HEK293 (cell line): Measurements from ENCODE around the gene C19orf53.

Experiments used
- KLF1 ChIP-seq: fragments of 450-650 bp; formaldehyde crosslinking; IDR thresholded peaks from 2 replicates; pipeline ENCODE4 v1.5.1; 2016; ENCODE audit warnings: missing biosample characterization, missing genetic modification characterization
- KLF8 ChIP-seq: fragments of 450-650 bp; formaldehyde crosslinking; IDR thresholded peaks from 2 replicates; pipeline ENCODE4 v1.5.1; 2016; ENCODE audit warnings: missing biosample characterization, missing genetic modification characterization
- MYNN ChIP-seq: fragments of 450-650 bp; formaldehyde crosslinking; IDR thresholded peaks from 2 replicates; pipeline ENCODE4 v1.5.1; 2016; ENCODE audit warnings: missing biosample characterization, missing genetic modification characterization, borderline replicate concordance
- OVOL3 ChIP-seq: fragments of 450-650 bp; formaldehyde crosslinking; IDR thresholded peaks from 2 replicates; pipeline ENCODE4 v1.5.1; 2016; ENCODE audit warnings: missing biosample characterization, missing genetic modification characterization
- SP7 ChIP-seq: fragments of 450-650 bp; formaldehyde crosslinking; IDR thresholded peaks from 2 replicates; pipeline ENCODE4 v1.5.1; 2016; ENCODE audit warnings: missing biosample characterization, missing genetic modification characterization
- ZNF184 ChIP-seq: fragments of 450-650 bp; IDR thresholded peaks from 2 replicates; pipeline ENCODE4 v1.5.1; 2018; ENCODE audit warnings: missing biosample characterization, mild to moderate bottlenecking, missing genetic modification characterization
- ZNF19 ChIP-seq: fragments of 450-650 bp; formaldehyde crosslinking; IDR thresholded peaks from 2 replicates; pipeline ENCODE4; 2016; ENCODE audit warnings: missing biosample characterization, missing genetic modification characterization, low read depth
- ZNF274 ChIP-seq, 2 experiments: fragments of 200-500 bp in 1 of 2; fragments of 450-650 bp in 1 of 2; sonication (Bioruptor generic) in 1 of 2; formaldehyde crosslinking in 1 of 2; IDR thresholded peaks; 2 replicates each; pipeline versions ENCODE4 v1.5.1 to v1.6.1; 2014 to 2016; ENCODE audit warnings: borderline replicate concordance in 1 of 2, inconsistent platforms in 1 of 2, low read length in 1 of 2, missing biosample characterization in 1 of 2, missing genetic modification characterization in 1 of 2
- ZNF324 ChIP-seq: fragments of 450-650 bp; formaldehyde crosslinking; IDR thresholded peaks from 2 replicates; pipeline ENCODE4 v1.5.1; 2016; ENCODE audit warnings: missing biosample characterization, missing genetic modification characterization
- ZNF426 ChIP-seq: fragments of 450-650 bp; formaldehyde crosslinking; IDR thresholded peaks from 2 replicates; pipeline ENCODE4 v1.5.1; 2017; ENCODE audit warnings: missing biosample characterization, missing genetic modification characterization, mild to moderate bottlenecking, inconsistent platforms, moderate library complexity
- ZNF521 ChIP-seq: fragments of 450-650 bp; formaldehyde crosslinking; IDR thresholded peaks from 2 replicates; pipeline ENCODE4 v1.5.1; 2017; ENCODE audit warnings: missing biosample characterization, mild to moderate bottlenecking, missing genetic modification characterization
- ZNF544 ChIP-seq: fragments of 450-650 bp; formaldehyde crosslinking; IDR thresholded peaks from 2 replicates; pipeline ENCODE4 v1.5.0; 2017; ENCODE audit warnings: missing biosample characterization, missing genetic modification characterization
- ZNF610 ChIP-seq: fragments of 450-650 bp; formaldehyde crosslinking; IDR thresholded peaks from 2 replicates; pipeline ENCODE4 v1.5.1; 2016; ENCODE audit warnings: missing biosample characterization, missing genetic modification characterization, borderline replicate concordance
- ZNF621 ChIP-seq: fragments of 450-650 bp; formaldehyde crosslinking; IDR thresholded peaks from 2 replicates; pipeline ENCODE4 v1.5.1; 2017; ENCODE audit warnings: missing biosample characterization, missing genetic modification characterization
- ZNF830 ChIP-seq: fragments of 450-650 bp; IDR thresholded peaks from 2 replicates; pipeline ENCODE4 v1.5.0; 2018; ENCODE audit warnings: missing biosample characterization, missing genetic modification characterization, low read depth, mild to moderate bottlenecking, moderate library complexity
- ZSCAN16 ChIP-seq: fragments of 450-650 bp; formaldehyde crosslinking; IDR thresholded peaks from 2 replicates; pipeline ENCODE4 v1.5.1; 2016; ENCODE audit warnings: missing biosample characterization, missing genetic modification characterization
- ZSCAN23 ChIP-seq: fragments of 450-650 bp; formaldehyde crosslinking; IDR thresholded peaks from 2 replicates; pipeline ENCODE4 v1.5.1; 2016; ENCODE audit warnings: missing biosample characterization, missing genetic modification characterization
- TF ChIP-seq, protein P1 (sequence below): fragments of 450-650 bp; formaldehyde crosslinking; IDR thresholded peaks from 2 replicates; pipeline ENCODE4 v1.5.1; 2016; ENCODE audit warnings: missing biosample characterization, missing genetic modification characterization
- TF ChIP-seq, protein P2 (sequence below): fragments of 450-650 bp; formaldehyde crosslinking; IDR thresholded peaks from 2 replicates; pipeline ENCODE4 v1.5.1; 2016; ENCODE audit warnings: missing biosample characterization, missing genetic modification characterization
- TF ChIP-seq, protein P3 (sequence below): fragments of 450-650 bp; formaldehyde crosslinking; IDR thresholded peaks from 2 replicates; pipeline ENCODE4 v1.5.1; 2016; ENCODE audit warnings: missing biosample characterization, missing genetic modification characterization
- TF ChIP-seq, protein P4 (sequence below): fragments of 450-650 bp; formaldehyde crosslinking; IDR thresholded peaks from 2 replicates; pipeline ENCODE4 v1.5.1; 2016; ENCODE audit warnings: missing biosample characterization, missing genetic modification characterization, low read depth
- TF ChIP-seq, protein P5 (sequence below): fragments of 450-650 bp; formaldehyde crosslinking; IDR thresholded peaks from 2 replicates; pipeline ENCODE4 v1.5.1; 2016; ENCODE audit warnings: missing biosample characterization, missing genetic modification characterization
- TF ChIP-seq, protein P6 (sequence below): fragments of 450-650 bp; formaldehyde crosslinking; IDR thresholded peaks from 2 replicates; pipeline ENCODE4 v1.5.1; 2016; ENCODE audit warnings: missing biosample characterization, missing genetic modification characterization
- TF ChIP-seq, protein P7 (sequence below): fragments of 450-650 bp; formaldehyde crosslinking; IDR thresholded peaks from 2 replicates; pipeline ENCODE4 v1.5.1; 2016; ENCODE audit warnings: missing biosample characterization, missing genetic modification characterization, borderline replicate concordance

C19orf53 gene

DNA sequence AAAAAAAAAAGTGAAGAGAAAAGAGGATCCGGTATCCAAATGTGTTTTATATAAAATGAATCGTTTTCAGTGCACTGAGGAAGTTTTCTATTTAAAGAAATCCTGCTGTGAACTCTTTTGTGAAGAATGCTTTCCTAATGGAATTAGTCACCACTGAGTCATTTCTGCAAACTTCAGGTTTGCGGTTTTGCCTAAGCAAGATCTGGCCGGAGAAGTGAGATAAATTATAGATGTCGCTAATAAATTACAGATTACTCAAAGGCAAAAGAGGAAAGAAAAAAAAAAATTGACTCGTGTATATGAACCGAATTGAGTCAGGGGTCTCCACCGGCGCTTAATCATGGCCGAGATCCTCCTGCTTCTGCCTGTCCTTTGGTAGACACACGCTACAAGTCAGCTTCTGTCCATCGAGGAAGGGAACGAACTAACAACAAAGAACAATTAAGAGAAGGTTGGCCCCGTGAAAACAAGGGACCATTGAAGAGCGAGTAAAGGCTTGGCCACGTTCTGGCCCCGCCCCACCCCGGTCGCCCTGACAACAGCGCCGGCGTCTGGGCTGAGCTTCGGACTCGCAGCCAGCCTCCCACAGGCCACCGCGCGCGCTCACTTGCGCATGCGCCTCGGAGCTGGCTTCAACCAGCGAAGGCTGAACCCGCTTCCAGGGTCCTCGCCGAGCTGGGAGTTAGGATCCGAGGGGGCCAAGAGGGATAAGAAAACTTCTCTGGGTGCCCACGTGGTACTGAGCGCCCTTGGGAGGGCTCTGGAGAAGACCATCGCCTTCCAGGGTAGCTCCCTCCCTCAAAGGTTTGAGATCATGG is 42.9 kb upstream of the C19orf53 start (continued):
- TF ChIP-seq KLF1 (tag by site-specific recombination) (no peak), ZSCAN23 (tag by site-specific recombination) (no peak), ZNF324 (peak; percentile 79), ZNF426 (tag by site-specific recombination) (no peak), ZNF610 (no peak), ZNF544 (tag by site-specific recombination) (no peak), ZNF274 (IDR thresholded peaks at IDR 0.05; ENCODE audit: low read length) (no peak), ZNF274 (tag by site-specific recombination; IDR thresholded peaks at IDR 0.05; ENCODE audit: borderline replicate concordance) (no peak), ZNF19 (tag by site-specific recombination) (no peak), ZNF521 (tag by site-specific recombination) (no peak), ZNF184 (tag by site-specific recombination) (peak; percentile 78), SP7 (tag by site-specific recombination) (peak; percentile 95), ZNF830 (tag by site-specific recombination) (no peak), ZNF621 (tag by site-specific recombination) (no peak), ZSCAN16 (tag by site-specific recombination) (no peak), OVOL3 (peak; percentile 15; the same call in 1 of the 2 replicates), MYNN (tag by site-specific recombination) (no peak), KLF8 (tag by site-specific recombination) (peak; percentile 69; the same call in 1 of the 2 replicates)
- TF ChIP-seq, protein P1, sequence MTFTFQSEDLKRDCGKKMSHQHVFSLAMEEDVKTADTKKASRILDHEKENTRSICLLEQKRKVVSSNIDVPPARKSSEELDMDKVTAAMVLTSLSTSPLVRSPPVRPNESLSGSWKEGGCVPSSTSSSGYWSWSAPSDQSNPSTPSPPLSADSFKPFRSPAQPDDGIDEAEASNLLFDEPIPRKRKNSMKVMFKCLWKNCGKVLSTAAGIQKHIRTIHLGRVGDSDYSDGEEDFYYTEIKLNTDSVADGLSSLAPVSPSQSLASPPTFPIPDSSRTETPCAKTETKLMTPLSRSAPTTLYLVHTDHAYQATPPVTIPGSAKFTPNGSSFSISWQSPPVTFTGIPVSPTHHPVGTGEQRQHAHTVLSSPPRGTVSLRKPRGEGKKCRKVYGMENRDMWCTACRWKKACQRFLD (tag by site-specific recombination), result no peak
- TF ChIP-seq, protein P2, sequence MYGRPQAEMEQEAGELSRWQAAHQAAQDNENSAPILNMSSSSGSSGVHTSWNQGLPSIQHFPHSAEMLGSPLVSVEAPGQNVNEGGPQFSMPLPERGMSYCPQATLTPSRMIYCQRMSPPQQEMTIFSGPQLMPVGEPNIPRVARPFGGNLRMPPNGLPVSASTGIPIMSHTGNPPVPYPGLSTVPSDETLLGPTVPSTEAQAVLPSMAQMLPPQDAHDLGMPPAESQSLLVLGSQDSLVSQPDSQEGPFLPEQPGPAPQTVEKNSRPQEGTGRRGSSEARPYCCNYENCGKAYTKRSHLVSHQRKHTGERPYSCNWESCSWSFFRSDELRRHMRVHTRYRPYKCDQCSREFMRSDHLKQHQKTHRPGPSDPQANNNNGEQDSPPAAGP (tag by site-specific recombination), result peak; percentile 76
- TF ChIP-seq, protein P3, sequence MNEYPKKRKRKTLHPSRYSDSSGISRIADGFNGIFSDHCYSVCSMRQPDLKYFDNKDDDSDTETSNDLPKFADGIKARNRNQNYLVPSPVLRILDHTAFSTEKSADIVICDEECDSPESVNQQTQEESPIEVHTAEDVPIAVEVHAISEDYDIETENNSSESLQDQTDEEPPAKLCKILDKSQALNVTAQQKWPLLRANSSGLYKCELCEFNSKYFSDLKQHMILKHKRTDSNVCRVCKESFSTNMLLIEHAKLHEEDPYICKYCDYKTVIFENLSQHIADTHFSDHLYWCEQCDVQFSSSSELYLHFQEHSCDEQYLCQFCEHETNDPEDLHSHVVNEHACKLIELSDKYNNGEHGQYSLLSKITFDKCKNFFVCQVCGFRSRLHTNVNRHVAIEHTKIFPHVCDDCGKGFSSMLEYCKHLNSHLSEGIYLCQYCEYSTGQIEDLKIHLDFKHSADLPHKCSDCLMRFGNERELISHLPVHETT (tag by site-specific recombination), result peak; percentile 88
- TF ChIP-seq, protein P4, sequence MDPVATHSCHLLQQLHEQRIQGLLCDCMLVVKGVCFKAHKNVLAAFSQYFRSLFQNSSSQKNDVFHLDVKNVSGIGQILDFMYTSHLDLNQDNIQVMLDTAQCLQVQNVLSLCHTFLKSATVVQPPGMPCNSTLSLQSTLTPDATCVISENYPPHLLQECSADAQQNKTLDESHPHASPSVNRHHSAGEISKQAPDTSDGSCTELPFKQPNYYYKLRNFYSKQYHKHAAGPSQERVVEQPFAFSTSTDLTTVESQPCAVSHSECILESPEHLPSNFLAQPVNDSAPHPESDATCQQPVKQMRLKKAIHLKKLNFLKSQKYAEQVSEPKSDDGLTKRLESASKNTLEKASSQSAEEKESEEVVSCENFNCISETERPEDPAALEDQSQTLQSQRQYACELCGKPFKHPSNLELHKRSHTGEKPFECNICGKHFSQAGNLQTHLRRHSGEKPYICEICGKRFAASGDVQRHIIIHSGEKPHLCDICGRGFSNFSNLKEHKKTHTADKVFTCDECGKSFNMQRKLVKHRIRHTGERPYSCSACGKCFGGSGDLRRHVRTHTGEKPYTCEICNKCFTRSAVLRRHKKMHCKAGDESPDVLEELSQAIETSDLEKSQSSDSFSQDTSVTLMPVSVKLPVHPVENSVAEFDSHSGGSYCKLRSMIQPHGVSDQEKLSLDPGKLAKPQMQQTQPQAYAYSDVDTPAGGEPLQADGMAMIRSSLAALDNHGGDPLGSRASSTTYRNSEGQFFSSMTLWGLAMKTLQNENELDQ (tag by site-specific recombination), result no peak
- TF ChIP-seq, protein P5, sequence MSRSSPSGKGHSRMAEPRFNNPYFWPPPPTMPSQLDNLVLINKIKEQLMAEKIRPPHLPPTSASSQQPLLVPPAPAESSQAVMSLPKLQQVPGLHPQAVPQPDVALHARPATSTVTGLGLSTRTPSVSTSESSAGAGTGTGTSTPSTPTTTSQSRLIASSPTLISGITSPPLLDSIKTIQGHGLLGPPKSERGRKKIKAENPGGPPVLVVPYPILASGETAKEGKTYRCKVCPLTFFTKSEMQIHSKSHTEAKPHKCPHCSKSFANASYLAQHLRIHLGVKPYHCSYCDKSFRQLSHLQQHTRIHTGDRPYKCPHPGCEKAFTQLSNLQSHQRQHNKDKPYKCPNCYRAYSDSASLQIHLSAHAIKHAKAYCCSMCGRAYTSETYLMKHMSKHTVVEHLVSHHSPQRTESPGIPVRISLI, result peak; percentile 87
- TF ChIP-seq, protein P6, sequence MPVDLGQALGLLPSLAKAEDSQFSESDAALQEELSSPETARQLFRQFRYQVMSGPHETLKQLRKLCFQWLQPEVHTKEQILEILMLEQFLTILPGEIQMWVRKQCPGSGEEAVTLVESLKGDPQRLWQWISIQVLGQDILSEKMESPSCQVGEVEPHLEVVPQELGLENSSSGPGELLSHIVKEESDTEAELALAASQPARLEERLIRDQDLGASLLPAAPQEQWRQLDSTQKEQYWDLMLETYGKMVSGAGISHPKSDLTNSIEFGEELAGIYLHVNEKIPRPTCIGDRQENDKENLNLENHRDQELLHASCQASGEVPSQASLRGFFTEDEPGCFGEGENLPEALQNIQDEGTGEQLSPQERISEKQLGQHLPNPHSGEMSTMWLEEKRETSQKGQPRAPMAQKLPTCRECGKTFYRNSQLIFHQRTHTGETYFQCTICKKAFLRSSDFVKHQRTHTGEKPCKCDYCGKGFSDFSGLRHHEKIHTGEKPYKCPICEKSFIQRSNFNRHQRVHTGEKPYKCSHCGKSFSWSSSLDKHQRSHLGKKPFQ (tag by site-specific recombination), result no peak
- TF ChIP-seq, protein P7, sequence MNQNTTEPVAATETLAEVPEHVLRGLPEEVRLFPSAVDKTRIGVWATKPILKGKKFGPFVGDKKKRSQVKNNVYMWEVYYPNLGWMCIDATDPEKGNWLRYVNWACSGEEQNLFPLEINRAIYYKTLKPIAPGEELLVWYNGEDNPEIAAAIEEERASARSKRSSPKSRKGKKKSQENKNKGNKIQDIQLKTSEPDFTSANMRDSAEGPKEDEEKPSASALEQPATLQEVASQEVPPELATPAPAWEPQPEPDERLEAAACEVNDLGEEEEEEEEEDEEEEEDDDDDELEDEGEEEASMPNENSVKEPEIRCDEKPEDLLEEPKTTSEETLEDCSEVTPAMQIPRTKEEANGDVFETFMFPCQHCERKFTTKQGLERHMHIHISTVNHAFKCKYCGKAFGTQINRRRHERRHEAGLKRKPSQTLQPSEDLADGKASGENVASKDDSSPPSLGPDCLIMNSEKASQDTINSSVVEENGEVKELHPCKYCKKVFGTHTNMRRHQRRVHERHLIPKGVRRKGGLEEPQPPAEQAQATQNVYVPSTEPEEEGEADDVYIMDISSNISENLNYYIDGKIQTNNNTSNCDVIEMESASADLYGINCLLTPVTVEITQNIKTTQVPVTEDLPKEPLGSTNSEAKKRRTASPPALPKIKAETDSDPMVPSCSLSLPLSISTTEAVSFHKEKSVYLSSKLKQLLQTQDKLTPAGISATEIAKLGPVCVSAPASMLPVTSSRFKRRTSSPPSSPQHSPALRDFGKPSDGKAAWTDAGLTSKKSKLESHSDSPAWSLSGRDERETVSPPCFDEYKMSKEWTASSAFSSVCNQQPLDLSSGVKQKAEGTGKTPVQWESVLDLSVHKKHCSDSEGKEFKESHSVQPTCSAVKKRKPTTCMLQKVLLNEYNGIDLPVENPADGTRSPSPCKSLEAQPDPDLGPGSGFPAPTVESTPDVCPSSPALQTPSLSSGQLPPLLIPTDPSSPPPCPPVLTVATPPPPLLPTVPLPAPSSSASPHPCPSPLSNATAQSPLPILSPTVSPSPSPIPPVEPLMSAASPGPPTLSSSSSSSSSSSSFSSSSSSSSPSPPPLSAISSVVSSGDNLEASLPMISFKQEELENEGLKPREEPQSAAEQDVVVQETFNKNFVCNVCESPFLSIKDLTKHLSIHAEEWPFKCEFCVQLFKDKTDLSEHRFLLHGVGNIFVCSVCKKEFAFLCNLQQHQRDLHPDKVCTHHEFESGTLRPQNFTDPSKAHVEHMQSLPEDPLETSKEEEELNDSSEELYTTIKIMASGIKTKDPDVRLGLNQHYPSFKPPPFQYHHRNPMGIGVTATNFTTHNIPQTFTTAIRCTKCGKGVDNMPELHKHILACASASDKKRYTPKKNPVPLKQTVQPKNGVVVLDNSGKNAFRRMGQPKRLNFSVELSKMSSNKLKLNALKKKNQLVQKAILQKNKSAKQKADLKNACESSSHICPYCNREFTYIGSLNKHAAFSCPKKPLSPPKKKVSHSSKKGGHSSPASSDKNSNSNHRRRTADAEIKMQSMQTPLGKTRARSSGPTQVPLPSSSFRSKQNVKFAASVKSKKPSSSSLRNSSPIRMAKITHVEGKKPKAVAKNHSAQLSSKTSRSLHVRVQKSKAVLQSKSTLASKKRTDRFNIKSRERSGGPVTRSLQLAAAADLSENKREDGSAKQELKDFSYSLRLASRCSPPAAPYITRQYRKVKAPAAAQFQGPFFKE, result no peak
